VCaP (cell line): ENCODE data around the gene DNAH10.

Experiments
- H3K27ac ChIP-seq: fragments of 450-650 bp; 2 replicates; pipeline ENCODE4 v1.5.1; 2017
- CTCF ChIP-seq: fragments of 450-650 bp; conservative IDR thresholded peaks from 2 replicates; pipeline ENCODE4 v1.5.1; 2017; ENCODE audit warnings: mild to moderate bottlenecking, moderate library complexity

Gene DNAH10

GRCh38 chr12:123896767-123897166, 134.7 kb downstream of the DNAH10 start:
- TF ChIP-seq CTCF, result no peak
- no peak overlapping the region for H3K27ac ChIP-seq

- H3K27ac ChIP-seq, result no peak overlapping the region
- TF ChIP-seq CTCF, result no peak
Measured at GRCh38 chr12:123897221-123897620, 135.1 kb downstream of the DNAH10 start.

- no peak for TF ChIP-seq CTCF
- H3K27ac ChIP-seq, result no peak overlapping the region
Measured at GRCh38 chr12:123898673-123899072, 136.6 kb downstream of the DNAH10 start.

- TF ChIP-seq CTCF, result no peak
Measured at GRCh38 chr12:123899368-123899767, 137.3 kb downstream of the DNAH10 start.

GRCh38 chr12:123900871-123901376, 138.8 kb downstream of the DNAH10 start:
- no peak for TF ChIP-seq CTCF
- no peak overlapping the region for H3K27ac ChIP-seq

More at GRCh38 chr12:123899368-123899767, 137.3 kb downstream of the DNAH10 start:
- H3K27ac ChIP-seq, result no peak overlapping the region

- no peak overlapping the region for H3K27ac ChIP-seq
- no peak for TF ChIP-seq CTCF
Measured at GRCh38 chr12:123902821-123903220, 140.7 kb downstream of the DNAH10 start.

- no peak for TF ChIP-seq CTCF
- no peak overlapping the region for H3K27ac ChIP-seq
Measured at GRCh38 chr12:123903301-123904065, 141.4 kb downstream of the DNAH10 start.
